ENCODE data around the gene NUCKS1.

NUCKS1 gene

DNA sequence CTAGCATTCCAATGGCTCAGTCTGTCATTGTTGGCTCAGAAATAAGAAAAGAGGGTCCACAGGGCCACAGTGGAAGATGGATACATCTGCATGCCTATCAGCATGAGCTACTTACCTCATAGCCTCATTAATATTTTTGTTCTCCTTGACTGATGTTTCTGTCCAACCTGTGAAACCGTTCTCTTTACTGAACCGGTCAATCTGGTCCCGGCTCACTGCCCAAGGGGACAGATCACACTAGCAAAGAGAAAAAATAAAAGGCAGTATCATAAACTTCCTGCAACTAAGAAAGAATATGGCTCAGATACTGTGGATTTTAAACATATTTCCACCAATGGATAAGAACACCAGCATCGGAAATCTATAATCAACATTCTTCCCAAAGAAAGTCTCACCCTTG lies 20.6 kb upstream of the NUCKS1 start:
- DNase-seq (ENCODE audit: low spot score): no peak

DNA sequence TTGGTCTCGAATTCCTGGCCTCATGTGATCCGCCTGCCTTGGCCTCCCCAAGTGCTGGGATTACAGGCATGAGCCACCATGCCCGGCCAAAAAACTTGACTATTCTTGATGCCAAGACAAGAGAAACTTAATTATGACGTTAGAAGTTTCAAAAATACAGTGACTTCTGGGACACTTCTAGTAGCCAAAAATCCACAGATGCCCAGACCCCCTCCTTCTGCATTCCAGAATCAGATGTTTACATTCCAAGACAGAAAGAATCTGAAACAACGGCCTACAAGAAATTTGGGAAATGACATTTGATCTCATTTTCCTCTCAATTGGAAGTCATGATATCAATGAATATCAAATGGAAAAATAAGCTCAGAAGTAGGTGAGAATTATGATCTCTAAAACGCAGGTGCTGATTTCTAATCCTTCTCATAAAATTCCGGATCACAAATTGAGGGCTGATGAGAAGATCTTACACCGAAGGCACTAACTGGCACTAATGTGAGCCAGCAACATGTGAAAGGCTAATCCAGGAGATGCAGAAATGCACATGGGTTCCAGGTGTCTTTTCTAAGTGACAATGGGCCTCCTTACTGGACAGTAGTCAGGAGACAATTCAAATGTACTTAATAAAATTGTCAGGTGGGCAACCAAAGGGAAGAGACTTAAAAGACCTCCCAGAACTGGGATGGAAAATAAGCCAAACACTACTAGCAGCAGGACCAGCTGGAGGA lies 19.8 kb upstream of the NUCKS1 start:
- DNase-seq (ENCODE audit: low spot score): no peak

DNA sequence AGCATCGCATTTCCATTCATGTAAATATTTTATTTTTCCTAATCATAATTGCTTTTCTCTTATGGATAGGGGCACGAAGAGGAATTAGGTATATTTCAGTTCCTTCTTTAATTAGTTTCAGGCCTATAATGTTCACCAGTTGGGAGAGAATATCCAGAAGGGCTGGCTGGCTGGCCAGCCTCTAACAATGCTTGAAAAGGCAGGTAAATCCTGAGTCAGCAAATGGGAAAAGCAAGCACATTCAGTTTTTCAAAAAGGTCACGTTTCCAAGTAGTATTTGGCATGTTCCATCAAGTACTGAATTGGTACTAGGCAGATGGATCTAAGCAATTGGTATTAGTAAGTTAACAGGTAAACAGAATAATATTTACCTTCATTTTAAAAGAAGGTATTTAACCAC lies 17.3 kb upstream of the NUCKS1 start:
- DNase-seq (ENCODE audit: low spot score): no peak

DNA sequence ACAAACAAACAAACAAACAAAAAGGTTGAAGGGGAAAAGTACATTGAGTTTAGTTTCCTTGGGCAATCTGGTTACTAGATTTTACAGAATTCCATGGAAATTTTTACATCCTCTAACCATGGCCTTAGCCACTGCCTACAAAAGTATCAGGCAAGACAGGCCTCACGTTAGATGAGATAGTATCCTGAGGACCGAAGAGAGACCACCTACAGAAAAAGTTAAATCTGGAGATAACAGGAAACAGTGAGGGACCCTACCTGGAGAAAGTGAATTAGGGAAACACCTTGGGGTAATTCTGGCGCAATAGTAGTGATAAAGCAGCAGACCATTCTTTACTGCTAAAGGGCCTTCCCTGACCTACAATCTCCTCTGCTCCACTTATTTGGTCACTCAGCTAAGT lies 16.6 kb upstream of the NUCKS1 start:
- no peak for DNase-seq (ENCODE audit: low spot score)

DNA sequence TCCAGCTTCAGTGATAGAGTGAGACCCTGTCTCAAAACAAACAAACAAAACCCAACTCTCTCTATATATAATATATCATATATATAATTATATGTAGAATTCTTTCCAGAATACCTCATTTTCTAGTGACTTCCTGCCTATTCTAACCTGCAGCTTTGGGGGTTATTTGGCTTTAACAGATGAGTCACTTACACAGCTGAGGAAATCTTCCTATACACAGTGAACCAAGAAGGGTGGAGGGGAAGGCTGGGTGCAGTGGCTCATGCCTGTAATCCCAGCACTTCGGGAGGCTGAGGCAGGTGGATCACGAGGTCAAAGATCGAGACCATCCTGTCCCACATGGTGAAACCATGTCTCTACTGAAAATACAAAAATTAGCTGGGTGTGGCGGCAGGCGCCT lies 16.1 kb upstream of the NUCKS1 start:
- DNase-seq (ENCODE audit: low spot score): no peak

DNA sequence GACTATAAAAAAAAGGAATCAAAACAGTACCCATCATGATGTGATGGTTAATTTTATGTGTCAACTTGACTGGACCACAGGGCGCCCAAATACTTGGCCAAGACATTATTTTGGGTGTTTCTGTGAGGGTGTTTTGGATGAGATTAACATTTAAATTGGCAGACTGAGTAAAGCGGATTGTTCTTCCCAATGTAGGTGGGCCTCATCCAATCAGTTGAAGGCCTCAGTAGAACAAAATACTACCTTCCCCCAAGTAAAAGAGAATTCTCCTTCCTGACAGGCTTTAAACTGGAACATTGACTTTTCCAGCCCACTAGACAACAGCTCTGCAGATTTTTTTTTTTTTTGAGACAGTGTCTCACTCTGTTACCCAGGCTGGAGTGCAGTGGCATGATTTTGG lies 14.6 kb upstream of the NUCKS1 start:
- DNase-seq (ENCODE audit: low spot score): no peak

DNA sequence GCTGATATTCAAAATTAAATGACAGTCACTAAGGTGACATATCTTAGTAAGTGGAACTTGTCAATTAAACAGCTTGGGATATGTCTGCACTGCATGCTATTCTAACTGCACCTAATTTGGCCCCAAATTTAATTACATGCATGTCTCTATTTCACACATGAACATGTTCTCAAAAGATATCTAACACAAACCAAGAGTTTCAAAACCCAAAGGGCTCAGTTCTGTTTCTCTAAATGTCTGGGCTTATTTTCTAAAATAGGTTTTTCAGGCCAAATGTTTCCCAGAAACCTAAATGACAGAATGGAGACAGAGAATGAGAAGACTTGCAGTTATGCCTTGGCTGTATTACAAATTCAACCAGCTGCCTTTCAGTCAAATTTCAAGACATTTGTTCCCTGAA lies 14.0 kb upstream of the NUCKS1 start:
- DNase-seq (ENCODE audit: low spot score): no peak

DNA sequence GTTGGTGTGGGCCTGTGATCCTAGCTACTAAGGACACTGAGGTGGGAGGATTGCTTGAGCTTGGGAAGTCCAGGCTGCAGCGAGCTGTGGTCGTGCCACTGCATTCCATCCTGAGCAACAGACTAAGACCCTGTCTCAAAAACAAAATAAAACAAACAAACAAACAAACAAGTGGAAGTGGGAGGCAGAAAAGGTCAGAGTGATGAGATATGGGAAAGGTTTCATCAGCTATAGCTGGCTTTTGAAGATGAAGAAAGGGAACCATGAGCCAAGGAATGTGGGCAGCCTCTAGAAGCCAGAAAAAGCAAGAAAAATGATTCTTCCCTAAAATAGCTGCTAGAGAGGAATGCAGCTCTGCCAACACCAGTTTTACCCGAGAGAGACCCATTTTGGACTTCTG lies 10.6 kb upstream of the NUCKS1 start:
- no peak for DNase-seq (ENCODE audit: low spot score)

DNA sequence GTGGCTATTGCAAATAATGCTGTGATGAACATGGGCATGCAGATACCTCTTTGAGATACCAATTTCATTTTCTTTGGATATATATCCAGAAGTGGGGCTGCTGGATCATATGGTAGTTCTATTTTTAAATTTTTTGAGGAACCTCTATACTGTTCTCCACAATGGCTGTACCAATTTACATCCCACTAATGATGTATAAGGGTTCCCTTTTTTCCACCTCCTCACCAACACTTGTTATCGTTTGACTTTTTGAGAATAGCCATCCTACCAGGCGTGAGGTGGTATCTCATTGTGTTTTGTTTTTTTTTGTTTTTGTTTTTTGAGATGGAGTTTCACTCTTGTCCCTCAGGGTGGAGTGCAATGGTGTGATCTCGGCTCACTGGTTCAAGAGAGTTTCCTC lies 6.6 kb upstream of the NUCKS1 start:
- no peak for DNase-seq (ENCODE audit: low spot score)

DNA sequence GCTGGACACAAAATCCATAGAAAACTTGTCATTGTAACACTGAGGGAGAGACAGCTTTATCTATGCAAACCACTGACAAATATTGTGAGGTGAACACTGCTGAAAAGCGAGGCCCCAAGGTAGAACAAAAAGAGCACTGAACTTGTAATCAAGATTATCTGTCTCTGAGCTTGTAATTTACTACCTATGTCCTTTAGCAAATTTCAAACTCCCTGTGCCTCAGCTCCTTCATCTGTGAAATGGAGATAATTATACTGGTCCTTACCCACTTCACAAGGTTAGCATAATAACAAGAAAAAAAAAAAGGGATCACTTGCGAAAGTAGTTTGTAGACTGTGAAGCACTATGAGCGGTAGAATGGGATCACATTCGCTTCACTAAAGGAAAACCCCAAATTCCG lies 4.9 kb upstream of the NUCKS1 start:
- DNase-seq (ENCODE audit: low spot score): no peak

DNA sequence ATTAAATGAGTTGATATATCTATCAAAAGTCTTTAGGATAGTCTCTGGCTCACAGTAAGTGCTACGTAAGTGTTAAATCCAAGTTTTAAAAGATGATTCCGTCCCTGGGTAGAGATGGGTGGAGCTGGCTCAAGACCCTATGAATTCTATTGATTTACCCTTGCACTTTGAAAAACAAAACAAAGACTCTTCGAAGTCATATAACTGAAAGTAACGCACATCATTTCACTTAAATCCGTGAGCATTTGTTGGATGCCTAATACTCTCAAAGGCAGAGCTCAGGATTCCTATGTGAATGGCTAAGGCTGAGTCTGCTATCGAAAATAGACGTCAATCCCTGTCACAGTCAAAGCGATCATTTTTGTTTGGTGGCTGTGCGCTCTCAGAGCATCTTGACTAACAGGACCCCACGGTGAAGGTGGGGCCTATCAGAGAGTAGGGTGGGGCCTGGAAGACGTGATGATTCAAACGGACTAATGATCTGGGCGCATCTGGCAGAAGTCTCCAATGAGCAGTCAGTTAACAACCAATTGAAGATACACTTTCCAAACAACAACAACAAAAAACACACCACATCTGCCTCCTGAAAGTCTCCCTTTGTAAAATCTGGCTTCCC lies 1.2 kb upstream of the NUCKS1 start:
- DNase-seq (ENCODE audit: low spot score): no peak

DNA sequence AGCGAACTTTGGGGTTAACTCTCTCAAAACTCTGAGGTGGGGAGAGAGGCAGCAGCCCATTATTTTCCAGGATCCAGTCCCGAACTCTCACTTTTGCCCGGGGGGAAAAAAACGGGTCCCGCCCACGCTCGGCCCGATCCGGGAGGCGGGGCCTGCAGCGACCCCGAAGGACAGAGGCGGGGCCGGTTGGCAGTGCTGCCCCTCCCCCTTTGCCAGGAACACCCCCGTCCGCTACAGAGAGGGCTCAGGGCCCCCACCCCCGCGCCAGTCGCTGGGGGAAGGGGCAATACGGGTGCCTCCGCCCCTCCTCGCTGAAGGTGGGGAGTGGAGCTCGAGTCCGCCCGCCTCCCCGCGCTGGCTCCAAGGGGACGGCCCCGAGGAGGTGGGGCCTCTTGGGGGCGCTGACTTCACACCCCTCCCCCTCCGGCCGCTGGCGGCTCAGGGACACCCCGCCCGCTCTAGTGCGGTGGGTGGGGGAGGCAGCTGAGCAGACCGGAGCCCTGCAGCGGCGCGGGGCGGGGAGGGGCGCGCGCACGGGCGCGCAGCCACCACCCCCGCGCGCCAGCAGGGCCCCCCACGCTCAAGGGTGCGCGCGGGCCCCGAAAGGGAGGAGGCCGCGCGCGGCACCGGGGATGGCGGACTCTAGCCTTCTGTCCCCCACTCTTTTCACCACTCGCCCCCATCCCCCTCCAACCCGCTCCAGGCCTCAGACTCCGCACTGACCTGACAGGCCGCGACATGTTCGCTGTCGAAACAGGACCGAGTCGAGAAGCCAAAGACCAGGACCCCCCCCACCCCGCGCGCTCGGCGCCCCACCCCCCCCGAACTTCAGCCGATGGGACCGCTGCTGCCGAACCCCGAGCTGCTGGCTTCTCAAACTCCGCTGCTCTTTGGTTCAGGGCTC lies 496 bp downstream of the NUCKS1 start:
- DNase-seq (ENCODE audit: low spot score): peak; percentile 94

DNA sequence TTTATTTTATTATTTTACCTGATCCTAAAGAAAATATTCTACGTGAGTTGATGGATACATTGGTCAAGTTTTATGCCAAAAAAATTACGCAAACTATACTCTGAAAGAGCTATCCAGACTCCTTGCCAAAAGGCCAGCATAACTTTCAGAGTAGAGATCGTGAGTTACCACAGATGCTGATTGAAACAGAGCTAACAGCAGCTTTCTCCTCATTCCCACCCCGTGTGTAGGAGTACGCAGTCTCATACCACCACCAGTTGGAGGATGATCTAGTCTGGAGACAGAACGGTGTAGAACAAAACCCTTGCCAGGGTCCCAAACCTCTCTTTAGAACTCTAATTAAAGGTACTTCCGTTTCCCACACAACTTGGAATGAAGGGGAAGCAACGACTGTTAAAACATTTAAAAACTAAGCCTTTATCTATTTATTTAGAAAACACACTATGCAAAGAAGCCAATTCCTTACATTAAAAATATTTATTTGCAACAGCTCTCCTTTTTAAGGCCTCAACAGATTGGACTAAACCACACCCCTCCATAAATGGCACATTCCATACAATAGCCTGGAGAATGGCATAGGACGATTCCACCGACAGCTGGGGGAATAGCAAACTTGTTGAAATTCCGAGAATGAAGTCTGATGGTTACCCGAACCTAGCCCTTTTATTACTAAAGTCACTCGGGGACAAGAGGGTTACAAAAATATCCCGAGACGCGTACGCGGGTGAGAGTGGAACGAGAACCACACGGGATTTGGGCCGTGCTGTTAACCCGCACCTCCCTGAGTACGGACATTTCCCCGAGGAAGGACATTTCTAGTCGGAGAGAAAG lies 1.4 kb downstream of the NUCKS1 start:
- peak; percentile 31 for DNase-seq (ENCODE audit: low spot score)

DNA sequence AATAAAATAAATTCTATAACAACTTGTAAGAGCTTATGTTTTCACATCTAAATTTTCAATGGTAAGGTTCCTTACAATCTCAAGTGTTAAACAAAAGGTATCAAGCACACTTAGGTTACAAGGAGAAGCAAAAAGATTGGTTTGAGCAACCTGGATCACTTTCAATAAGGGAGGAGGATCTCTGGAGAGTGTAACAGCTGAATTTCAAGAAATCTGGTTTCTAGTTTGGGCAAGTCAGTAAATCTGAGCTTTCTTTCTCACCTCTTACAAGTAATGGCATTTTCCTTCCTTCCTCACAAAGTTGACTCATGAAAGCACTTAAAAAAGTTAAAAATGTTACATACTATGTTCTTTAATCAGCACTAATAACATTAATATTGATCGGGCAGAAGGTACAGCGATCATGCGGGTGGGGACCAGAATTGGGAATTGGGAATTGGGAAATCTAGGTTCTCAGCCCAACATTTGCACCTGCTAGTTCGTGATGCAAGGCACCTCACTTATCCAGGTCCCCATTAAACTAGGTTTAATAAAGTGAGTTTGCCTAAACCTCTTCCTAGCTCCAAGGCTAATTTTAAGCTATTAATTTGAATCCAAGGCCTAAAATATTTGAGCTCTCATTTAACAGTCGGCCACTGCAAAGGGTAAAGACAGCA lies 3.1 kb downstream of the NUCKS1 start:
- DNase-seq (ENCODE audit: low spot score): no peak

DNA sequence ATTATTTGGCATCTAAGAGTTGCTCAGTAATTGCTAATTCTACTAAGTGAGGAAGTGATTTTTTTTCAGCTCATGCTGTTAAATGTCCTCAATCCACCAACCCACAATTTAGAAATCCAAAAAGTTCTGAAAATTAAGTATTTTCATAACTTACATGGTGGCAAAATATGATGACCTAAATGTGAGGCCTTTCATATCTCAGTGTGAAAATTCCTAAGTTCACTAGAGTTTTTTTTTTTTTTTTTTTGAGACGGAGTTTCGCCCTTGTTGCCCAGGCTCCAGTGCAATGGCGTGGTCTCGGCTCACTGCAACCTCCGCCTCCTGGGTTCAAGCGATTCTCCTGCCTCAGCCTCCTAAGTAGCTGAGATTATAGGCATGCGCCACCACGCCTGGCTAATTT lies 5.6 kb downstream of the NUCKS1 start:
- no peak for DNase-seq (ENCODE audit: low spot score)

DNA sequence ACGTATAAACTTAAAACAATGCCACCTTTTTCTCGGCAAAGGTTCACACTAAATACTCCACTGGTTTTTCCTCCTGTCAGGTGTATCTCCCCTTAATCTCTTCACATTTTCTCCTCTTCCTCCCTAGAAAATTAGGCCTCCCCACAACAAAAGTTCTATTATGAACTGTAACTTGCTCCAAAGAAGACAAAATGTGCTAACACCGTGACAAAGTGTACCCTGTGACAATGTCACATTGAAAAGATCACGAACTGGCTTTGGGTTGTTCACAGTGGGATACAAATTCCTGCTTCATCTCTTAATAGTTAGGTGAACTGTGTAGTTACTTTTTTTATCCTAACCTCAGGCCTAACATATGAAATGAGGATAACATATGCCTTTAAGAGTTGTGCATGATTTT lies 6.0 kb downstream of the NUCKS1 start:
- no peak for DNase-seq (ENCODE audit: low spot score)

DNA sequence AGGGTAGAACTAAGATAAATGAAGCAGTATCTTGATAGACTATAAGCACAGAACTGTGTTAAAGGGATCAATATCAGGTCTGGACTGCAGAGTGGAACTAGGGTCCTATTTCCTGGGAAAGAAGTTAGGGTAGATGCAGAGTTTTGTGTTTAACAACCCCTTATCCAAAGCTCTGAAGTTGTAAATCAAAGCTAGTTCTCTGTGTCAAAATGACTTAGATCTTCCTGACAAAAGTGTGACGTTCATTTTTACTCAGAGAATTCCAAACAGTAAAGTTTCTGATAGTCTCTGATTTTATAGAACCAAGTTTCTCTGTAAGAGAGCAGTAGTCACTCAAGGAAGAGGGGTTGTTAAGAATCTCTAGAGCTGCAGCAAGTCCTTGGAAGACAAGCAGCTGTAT lies 8.3 kb downstream of the NUCKS1 start:
- no peak for DNase-seq (ENCODE audit: low spot score)

DNA sequence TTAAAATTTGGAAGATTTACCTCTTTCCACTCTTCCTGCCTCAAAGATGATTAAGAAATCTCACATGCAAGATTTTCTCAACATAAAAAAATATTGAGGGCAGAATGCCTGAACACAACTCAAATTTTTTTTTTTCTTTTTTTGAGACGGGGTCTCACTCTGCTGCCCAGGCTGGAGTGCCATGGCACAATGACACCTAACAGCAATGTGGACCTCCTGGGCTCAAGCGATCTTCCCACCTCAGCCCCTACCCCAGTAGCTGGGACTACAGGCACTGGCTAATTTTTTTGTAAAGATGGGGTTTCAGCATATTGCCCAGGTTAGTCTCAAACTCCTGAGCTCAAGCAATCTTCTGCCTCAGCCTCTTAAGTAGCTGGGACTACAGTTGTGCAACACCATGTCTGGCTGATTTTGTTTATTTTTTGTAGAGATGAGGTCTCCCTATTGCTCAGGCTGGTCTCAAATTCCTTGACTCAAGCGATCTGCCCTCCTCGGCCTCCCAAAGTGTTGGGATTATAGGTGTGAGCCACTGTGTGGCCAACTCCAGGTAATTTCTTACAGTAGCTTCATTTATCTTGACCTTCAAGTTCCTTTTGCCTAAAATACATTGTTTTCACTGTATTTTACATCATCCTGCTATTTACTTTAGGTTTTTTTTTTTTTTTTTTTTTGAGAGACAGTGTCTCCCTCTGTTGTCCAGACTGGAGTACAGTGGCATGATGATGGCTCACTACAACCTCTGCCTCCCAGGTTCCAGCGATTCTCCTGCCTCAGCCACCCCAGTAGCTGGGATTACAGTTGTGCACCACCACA lies 10.4 kb downstream of the NUCKS1 start:
- no peak for DNase-seq (ENCODE audit: low spot score)

DNA sequence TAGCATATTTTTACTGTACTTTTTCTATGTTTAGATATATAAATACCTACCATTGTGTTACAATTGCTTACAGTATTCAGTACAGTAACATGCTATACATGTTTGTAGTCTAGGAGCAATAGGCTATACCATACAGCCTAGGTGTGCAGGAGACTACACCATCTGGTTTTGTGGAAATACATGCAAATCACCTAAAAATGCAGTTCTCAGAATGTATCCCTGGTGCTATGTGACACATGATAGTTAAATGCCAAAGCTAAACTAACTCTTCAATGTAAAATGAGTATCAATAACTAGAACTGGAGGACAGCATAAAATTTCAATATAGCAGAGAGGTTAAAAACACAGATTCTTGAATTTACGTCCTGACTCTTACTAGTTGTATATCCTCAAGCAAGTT lies 14.8 kb downstream of the NUCKS1 start:
- DNase-seq (ENCODE audit: low spot score): no peak

DNA sequence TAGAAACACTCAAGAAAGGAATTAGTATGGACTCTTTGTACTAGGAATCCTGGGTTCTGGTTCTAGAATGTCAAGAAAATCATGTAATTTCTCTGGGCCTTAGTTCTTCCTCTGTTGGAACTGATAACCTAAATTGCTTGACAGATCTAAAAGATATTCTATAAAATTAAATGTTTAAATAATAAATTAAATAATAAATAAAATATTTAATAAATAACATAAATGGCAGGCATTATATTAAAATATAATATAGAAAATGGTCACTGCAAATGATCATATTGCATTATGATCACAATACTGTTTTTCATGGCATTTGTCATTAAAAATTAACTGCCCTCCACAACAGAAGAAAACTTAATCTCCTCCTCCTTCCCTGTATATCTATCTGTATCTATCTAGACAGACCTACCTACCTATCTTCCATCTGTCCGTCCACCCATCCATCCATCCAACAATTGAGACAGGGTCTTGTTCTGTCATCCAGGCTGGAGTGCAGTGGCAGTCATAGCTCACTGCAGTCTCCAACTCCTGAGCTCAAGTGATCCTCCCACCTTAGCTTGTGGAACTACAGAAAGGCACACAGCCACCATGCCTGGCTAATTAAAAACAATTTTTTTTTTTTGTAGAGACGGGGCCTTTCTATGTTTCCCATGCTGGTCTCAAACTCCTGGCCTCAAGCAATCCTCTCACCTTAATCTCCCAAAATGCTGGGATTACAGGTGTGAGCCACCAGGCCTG lies 16.4 kb downstream of the NUCKS1 start:
- no peak for DNase-seq (ENCODE audit: low spot score)
